Astrocyte of the cerebellum (primary cell): Measurements from ENCODE around the gene ATF7IP.
"Not testable (repeated sequence)": the region's sequence is repeated elsewhere in the genome, so short reads cannot be mapped to it uniquely, and the experiment has no call there.

Experiments
- DNase-seq: peaks from one replicate; pipeline ENCODE4 v3.0.0-alpha.2; 2011; ENCODE audit warnings: low read depth
- H3K4me3 ChIP-seq: 2 replicates; pipeline ENCODE4 v1.5.1; 2011; ENCODE audit warnings: mild to moderate bottlenecking, low read depth, low read length, moderate library complexity
- in situ Hi-C: cut with HindIII; loops from 2 replicates; pipeline ENCODE4 v1.10.0; 2017; ENCODE audit warnings: low sequenced_read_pairs
- TF ChIP-seq, protein P1 (sequence below): IDR thresholded peaks from 2 replicates; pipeline ENCODE4 v1.5.1; 2012; ENCODE audit warnings: low read length, low read depth, moderate library complexity, mild to moderate bottlenecking; ENCODE audit errors: missing control alignments

ATF7IP gene, protein sequence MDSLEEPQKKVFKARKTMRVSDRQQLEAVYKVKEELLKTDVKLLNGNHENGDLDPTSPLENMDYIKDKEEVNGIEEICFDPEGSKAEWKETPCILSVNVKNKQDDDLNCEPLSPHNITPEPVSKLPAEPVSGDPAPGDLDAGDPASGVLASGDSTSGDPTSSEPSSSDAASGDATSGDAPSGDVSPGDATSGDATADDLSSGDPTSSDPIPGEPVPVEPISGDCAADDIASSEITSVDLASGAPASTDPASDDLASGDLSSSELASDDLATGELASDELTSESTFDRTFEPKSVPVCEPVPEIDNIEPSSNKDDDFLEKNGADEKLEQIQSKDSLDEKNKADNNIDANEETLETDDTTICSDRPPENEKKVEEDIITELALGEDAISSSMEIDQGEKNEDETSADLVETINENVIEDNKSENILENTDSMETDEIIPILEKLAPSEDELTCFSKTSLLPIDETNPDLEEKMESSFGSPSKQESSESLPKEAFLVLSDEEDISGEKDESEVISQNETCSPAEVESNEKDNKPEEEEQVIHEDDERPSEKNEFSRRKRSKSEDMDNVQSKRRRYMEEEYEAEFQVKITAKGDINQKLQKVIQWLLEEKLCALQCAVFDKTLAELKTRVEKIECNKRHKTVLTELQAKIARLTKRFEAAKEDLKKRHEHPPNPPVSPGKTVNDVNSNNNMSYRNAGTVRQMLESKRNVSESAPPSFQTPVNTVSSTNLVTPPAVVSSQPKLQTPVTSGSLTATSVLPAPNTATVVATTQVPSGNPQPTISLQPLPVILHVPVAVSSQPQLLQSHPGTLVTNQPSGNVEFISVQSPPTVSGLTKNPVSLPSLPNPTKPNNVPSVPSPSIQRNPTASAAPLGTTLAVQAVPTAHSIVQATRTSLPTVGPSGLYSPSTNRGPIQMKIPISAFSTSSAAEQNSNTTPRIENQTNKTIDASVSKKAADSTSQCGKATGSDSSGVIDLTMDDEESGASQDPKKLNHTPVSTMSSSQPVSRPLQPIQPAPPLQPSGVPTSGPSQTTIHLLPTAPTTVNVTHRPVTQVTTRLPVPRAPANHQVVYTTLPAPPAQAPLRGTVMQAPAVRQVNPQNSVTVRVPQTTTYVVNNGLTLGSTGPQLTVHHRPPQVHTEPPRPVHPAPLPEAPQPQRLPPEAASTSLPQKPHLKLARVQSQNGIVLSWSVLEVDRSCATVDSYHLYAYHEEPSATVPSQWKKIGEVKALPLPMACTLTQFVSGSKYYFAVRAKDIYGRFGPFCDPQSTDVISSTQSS

DNA sequence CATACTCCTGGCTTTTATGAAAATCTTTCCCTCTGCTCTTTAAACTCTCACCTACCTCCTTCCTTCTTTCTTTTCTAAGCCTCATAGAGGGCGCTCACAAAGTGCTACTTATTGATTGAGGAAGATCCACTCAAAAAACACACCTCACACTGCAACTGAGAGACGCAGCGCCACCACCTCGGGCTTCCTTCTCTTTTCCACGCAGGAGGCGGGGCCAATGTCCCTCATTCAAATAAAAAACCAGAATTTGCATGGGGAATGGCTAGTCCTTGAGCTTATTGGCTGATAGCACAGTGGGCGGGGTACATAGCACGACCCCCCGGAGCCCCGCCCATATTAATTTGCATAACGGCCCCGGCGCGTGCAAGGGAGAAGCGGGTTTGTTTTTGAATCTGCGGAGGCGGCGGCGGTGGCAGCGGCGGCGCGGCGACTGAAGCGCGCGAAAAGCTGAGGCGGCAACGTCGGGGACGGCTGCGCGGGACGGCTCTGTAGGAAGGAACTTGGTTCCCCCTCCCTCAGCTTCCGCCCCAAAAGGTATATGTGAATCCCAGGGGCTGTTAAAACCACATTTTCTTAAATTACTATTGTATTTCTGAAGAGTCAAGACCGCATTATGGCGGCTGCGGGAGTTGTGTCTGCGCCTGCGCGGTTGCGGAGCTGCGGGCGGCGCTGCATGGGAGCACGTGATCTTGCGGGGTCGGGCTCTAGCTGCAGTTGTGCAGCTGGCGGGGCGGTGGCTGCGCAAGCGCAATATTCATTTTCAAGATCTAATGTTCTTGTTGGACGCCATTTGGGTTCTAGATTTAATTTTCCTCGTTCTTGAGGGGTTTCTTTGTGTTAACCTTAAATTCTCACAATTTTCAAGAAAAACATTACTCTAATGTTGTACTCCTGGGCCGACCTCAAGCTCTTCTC is at the start of gene ATF7IP:
Gene ATF7IP, plus strand, starts transcription at position 389 of the 915 bp plus-strand sequence. CDS start 58,234 bp downstream, outside the sequence.
- TF ChIP-seq, protein P1, sequence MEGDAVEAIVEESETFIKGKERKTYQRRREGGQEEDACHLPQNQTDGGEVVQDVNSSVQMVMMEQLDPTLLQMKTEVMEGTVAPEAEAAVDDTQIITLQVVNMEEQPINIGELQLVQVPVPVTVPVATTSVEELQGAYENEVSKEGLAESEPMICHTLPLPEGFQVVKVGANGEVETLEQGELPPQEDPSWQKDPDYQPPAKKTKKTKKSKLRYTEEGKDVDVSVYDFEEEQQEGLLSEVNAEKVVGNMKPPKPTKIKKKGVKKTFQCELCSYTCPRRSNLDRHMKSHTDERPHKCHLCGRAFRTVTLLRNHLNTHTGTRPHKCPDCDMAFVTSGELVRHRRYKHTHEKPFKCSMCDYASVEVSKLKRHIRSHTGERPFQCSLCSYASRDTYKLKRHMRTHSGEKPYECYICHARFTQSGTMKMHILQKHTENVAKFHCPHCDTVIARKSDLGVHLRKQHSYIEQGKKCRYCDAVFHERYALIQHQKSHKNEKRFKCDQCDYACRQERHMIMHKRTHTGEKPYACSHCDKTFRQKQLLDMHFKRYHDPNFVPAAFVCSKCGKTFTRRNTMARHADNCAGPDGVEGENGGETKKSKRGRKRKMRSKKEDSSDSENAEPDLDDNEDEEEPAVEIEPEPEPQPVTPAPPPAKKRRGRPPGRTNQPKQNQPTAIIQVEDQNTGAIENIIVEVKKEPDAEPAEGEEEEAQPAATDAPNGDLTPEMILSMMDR = peak; percentile 30
- peak within 1 kb of the TSS; percentile 73 for H3K4me3 ChIP-seq
- in situ Hi-C loops = no loop called here
- DNase-seq = peak; percentile 95

DNA sequence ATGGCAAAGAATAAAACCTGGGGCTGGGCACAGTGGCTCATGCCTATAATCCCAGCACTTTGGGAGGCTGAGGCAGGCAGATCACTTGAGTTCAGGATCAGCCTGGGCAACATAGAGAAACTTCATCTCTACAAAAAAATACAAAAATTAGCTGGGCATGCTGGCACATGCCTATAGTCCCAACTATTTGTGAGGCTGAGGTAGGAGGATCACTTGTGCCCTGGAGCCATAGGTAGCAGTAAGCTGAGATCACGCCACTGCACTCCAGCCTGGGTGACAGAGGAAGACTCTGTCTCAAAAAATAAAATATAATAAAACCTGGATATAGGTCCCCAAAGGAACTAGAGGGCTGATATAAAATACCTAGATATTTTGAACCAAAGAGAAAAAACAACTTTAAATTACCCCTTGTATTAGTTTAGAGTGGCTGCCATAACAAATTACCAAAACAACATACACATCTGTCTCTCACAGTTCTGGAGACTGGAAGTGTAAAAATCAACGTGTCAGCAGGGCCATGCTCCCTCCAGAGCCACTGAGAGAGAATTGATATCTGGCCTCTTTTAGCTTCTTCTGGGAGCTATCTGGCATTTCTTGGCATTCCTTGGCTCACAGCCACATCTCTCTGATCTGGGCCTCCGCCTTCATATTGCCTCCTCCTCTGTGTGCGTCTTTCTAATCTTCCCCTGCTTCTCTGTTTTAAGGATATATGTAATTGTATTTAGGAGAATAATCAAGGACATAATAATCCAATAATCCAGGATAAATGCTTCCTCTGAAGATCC is 47.9 kb upstream of the ATF7IP start:
- H3K4me3 ChIP-seq = no peak overlapping the region
- TF ChIP-seq, protein P1 = no peak
- in situ Hi-C loops = no loop called here
- no peak for DNase-seq

DNA sequence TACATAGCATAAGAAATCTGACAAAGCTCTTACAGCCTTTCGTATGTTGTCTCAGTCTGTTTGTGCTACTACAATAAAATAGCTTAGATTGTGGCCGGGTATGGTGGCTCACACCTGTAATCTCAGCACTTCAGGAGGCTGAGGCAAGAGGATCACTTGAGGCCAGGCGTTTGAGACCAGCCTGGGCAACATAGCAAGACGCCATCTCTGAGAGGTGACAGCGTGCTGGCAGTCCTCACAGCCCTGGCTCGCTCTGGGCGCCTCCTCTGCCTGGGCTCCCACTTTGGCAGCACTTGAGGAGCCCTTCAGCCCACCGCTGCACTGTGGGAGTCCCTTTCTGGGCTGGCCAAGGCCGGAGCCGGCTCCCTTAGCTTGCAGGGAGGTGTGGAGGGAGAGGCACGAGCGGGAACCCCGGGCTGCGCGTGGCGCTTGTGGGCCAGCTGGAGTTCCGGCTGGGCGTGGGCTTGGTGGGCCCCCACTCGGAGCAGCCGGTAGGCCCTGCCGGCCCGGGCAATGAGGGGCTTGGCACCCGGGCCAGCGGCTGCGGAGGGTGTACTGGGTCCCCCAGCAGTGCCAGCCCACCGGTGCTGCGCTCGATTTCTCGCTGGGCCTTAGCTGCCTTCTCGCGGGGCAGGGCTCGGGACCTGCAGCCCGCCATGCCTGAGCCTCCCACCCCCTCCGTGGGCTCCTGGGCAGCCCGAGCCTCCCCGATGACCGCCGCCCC is 45.6 kb upstream of the ATF7IP start:
- in situ Hi-C loops, DNase-seq, H3K4me3 ChIP-seq: not testable (repeated sequence)

DNA sequence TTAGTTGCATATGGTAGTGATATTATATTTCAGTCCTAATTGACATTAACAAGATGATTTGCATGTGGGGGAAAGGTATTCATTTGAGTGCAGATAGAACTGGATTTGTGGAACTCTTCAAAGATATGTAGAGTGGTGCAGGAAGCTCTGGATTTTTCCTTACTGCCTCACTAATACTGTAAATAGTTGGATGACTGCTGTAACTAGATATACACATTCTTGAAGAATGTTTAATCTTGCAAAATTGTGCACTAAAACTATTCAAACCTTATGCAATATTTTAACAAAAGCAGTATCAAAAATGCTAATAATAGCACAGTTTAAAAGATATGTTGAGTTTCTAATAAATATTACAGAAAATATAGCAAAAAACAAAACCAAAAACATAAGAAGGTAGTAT is 43.1 kb upstream of the ATF7IP start:
- in situ Hi-C loops = no loop called here
- H3K4me3 ChIP-seq = no peak overlapping the region
- TF ChIP-seq, protein P1 = no peak
- DNase-seq = no peak

DNA sequence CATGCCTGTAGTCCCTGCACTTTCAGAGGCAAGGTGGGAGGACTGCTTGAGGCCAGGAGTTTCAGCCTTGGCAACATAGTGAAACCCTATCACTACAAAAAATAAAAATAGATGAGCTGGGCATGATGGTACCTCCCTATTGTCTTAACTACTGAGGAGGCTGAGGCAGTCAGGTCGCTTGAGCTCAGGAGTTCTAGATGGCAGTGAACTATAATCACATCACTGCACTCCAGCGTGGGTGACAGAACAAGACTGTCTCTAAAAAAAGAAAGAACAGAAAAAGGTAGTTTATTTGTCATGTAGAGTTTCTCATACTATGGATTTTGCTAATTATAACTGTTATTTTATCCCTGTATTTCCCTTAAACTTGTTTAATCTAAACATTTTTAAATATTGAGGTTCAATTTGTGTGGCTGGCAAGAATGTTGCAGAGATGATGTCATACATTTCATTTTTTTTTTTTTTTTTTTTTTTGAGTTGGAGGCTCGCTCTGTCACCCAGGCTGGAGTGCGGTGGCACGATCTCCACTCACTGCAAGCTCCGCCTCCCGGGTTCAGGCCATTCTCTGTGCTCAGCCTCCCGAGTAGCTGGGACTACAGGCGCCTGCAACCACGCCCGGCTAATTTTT is 39.7 kb upstream of the ATF7IP start:
- TF ChIP-seq, protein P1 = no peak
- in situ Hi-C loops = no loop called here

More for the DNA sequence above, 39.7 kb upstream of the ATF7IP start:
- no peak for DNase-seq
- no peak overlapping the region for H3K4me3 ChIP-seq
